Vagina (tissue), 2 donors: ENCODE measurements around the gene USP19. TPM values are rescaled to one million over a fixed set of nuclear protein-coding genes. Genes with fewer than 3 reads are reported as not detected.

Experiments
- DNase-seq, 2 donors: peaks; one replicate each; pipeline ENCODE4 v3.0.0-alpha.2; 2017; ENCODE audit errors: extremely low spot score in 2 of 2
- H3K27ac ChIP-seq: fragments of 200-600 bp; sonication (generic); one replicate; pipeline ENCODE4 v1.5.1; 2019
- H3K27me3 ChIP-seq: fragments of 200-600 bp; sonication (generic); one replicate; pipeline ENCODE4 v1.5.1; 2019
- H3K36me3 ChIP-seq, 2 donors: fragments of 200-600 bp; sonication (generic); one replicate each; pipeline ENCODE4 v1.5.1; 2017 to 2019
- H3K4me1 ChIP-seq: fragments of 200-600 bp; sonication (generic); one replicate; pipeline ENCODE4 v1.5.1; 2019
- H3K4me3 ChIP-seq, 2 donors: fragments of 200-600 bp; sonication (generic); 1 replicate in 1 of 2; 2 replicates in 1 of 2; pipeline ENCODE4 v1.5.1; 2016 to 2019
- H3K9me3 ChIP-seq: fragments of 200-600 bp; sonication (generic); one replicate; pipeline ENCODE4 v1.5.1; 2019
- CTCF ChIP-seq, 3 experiments: fragments of 450-650 bp in 2 of 3; fragments of 200-600 bp in 1 of 3; sonication (generic) in 1 of 3; IDR thresholded peaks; one replicate each; pipeline ENCODE4 v1.5.1; 2017 to 2019; ENCODE audit warnings: antibody characterized with exemption in 3 of 3, mild to moderate bottlenecking in 2 of 3, moderate library complexity in 2 of 3
- POLR2A ChIP-seq, 2 donors: fragments of 450-650 bp; IDR thresholded peaks; one replicate each; pipeline ENCODE4 v1.6.1; 2017; ENCODE audit warnings: antibody characterized with exemption in 2 of 2, mild to moderate bottlenecking in 2 of 2, moderate library complexity in 2 of 2
- POLR2AphosphoS5 ChIP-seq, 2 donors: sonication (generic); formaldehyde crosslinking; IDR thresholded peaks; one replicate each; pipeline ENCODE4 v1.9.0; 2017; ENCODE audit warnings: antibody characterized with exemption in 2 of 2, mild to moderate bottlenecking in 2 of 2, low read depth in 1 of 2; ENCODE audit not compliant: insufficient read depth in 1 of 2
- intact Hi-C: fragments of 100-400 bp; cut with DNase I; formaldehyde crosslinking; loops from one replicate; pipeline ENCODE4 v1.15.1; 2023
- total RNA-seq: library from RNA; depleted of rRNA; stranded (reverse); fragments of >200 nt; gene quantifications from one replicate; pipeline ENCODE4 v1.2.3, GENCODE V29; 2016

USP19 gene
- total RNA-seq, 1 donor from 2014 or later: 59.9 TPM

GRCh38 chr3:49111347-49111746, 9.3 kb downstream of the USP19 start:
- H3K27me3 ChIP-seq: no peaks in the 10 kb centered on the region
- H3K4me1 ChIP-seq: no peaks in the 10 kb centered on the region
- DNase-seq: no peak
- intact Hi-C loops: no loop called here
- H3K27ac ChIP-seq: no peak overlapping the region
- H3K4me3 ChIP-seq: no peak overlapping the region
- TF ChIP-seq CTCF (IDR thresholded peaks at IDR 0.05): no peak
- TF ChIP-seq POLR2AphosphoS5 (IDR thresholded peaks at IDR 0.05; ENCODE audit: insufficient read depth in 1 of 2, low read depth in 1 of 2): no peak
- TF ChIP-seq POLR2A (IDR thresholded peaks at IDR 0.05): no peak
- H3K9me3 ChIP-seq: no peaks in the 10 kb centered on the region
- peaks cover 7 to 83% of the 10 kb centered on the region in 2 donors for H3K36me3 ChIP-seq

GRCh38 chr3:49110780-49111179, 9.8 kb downstream of the USP19 start:
- Histone ChIP-seq H3K4me3 (no peak overlapping the region), H3K36me3 (peaks cover 7 to 77% of the 10 kb centered on the region in 2 donors), H3K27ac (no peak overlapping the region), H3K4me1 (peaks cover under 1% of the 10 kb centered on the region), H3K9me3 (no peaks in the 10 kb centered on the region), H3K27me3 (no peaks in the 10 kb centered on the region)
- intact Hi-C loops: no loop called here
- DNase-seq: no peak
- TF ChIP-seq POLR2AphosphoS5 (IDR thresholded peaks at IDR 0.05; ENCODE audit: insufficient read depth in 1 of 2, low read depth in 1 of 2) (no peak), POLR2A (IDR thresholded peaks at IDR 0.05) (no peak), CTCF (IDR thresholded peaks at IDR 0.05) (no peak)

- peaks cover 7 to 53% of the 10 kb centered on the region in 2 donors for H3K36me3 ChIP-seq
- TF ChIP-seq POLR2A (IDR thresholded peaks at IDR 0.05) (no peak), POLR2AphosphoS5 (IDR thresholded peaks at IDR 0.05; ENCODE audit: insufficient read depth in 1 of 2, low read depth in 1 of 2) (no peak), CTCF (IDR thresholded peaks at IDR 0.05) (no peak)
Measured at GRCh38 chr3:49108346-49108745, 12.3 kb downstream of the USP19 start.

GRCh38 chr3:49104427-49105291, 16.0 kb downstream of the USP19 start, which contains the start of gene QARS1:
TSS of gene QARS1 (minus strand) at chr3:49104757. CDS start at chr3:49104733, 24 bp downstream.
- no peaks in the 10 kb centered on the region for H3K9me3 ChIP-seq
- no peaks in the 10 kb centered on the region for H3K27me3 ChIP-seq
- H3K27ac ChIP-seq: peak within 1 kb of the TSS; percentile 73
- peaks cover 18% of the 10 kb centered on the region for H3K4me1 ChIP-seq
- DNase-seq: peak in 1 of 2 donors; percentile 96
- intact Hi-C loops: no loop called here
- peaks cover 0 to 44% of the 10 kb centered on the region in 2 donors for H3K36me3 ChIP-seq
- peak within 1 kb of the TSS; percentile 87 to 98 for H3K4me3 ChIP-seq
- TF ChIP-seq POLR2A (IDR thresholded peaks at IDR 0.05) (no peak), CTCF (IDR thresholded peaks at IDR 0.05) (no peak), POLR2AphosphoS5 (IDR thresholded peaks at IDR 0.05; ENCODE audit: insufficient read depth in 1 of 2, low read depth in 1 of 2) (peak; percentile 76 to 90)

More at GRCh38 chr3:49108346-49108745, 12.3 kb downstream of the USP19 start:
- Histone ChIP-seq H3K9me3 (no peaks in the 10 kb centered on the region), H3K27me3 (no peaks in the 10 kb centered on the region), H3K4me1 (peaks cover 18% of the 10 kb centered on the region), H3K27ac (no peak overlapping the region), H3K4me3 (no peak overlapping the region)
- DNase-seq: no peak
- intact Hi-C loops: no loop called here

GRCh38 chr3:49104052-49104426, 16.6 kb downstream of the USP19 start:
- Histone ChIP-seq H3K4me1 (peaks cover 18% of the 10 kb centered on the region), H3K27ac (peak overlapping the region; percentile 73), H3K4me3 (peak overlapping the region; percentile 87 to 98), H3K27me3 (no peaks in the 10 kb centered on the region), H3K9me3 (no peaks in the 10 kb centered on the region), H3K36me3 (peaks cover 0 to 44% of the 10 kb centered on the region in 2 donors)
- DNase-seq: no peak
- intact Hi-C loops: no loop called here
- TF ChIP-seq POLR2A (IDR thresholded peaks at IDR 0.05): no peak
